Measurements from ENCODE around the gene ADAR. TPM values are rescaled to one million over a fixed set of nuclear protein-coding genes. Genes with fewer than 3 reads are reported as not detected.

The ADAR gene
- total RNA-seq, 4 donors from 2014 or later = 66.5 to 104 (median 78.6) TPM

- TF ChIP-seq CTCF (IDR thresholded peaks at IDR 0.05; ENCODE audit: low read depth) = no peak
Measured at GRCh38 chr1:154614247-154614646, 6.3 kb upstream of the ADAR start.

GRCh38 chr1:154611150-154611862 is 3.3 kb upstream of the ADAR start:
- TF ChIP-seq CTCF (IDR thresholded peaks at IDR 0.05; ENCODE audit: low read depth) = no peak

- no peak for TF ChIP-seq CTCF (IDR thresholded peaks at IDR 0.05; ENCODE audit: low read depth)
Measured at GRCh38 chr1:154609398-154610380, 1.7 kb upstream of the ADAR start.

GRCh38 chr1:154608397-154609270 is 648 bp upstream of the ADAR start:
- TF ChIP-seq CTCF (IDR thresholded peaks at IDR 0.05; ENCODE audit: low read depth) = no peak

GRCh38 chr1:154607106-154607608 is 829 bp downstream of the ADAR start:
- TF ChIP-seq CTCF (IDR thresholded peaks at IDR 0.05; ENCODE audit: low read depth) = no peak

GRCh38 chr1:154605534-154605933 is 2.5 kb downstream of the ADAR start:
- no peak for TF ChIP-seq CTCF (IDR thresholded peaks at IDR 0.05; ENCODE audit: low read depth)
